PC-9 (cell line): ENCODE results near the gene NEK4. TPM values are rescaled to one million over a fixed set of nuclear protein-coding genes. Genes with fewer than 3 reads are reported as not detected.

Experiments
- BruUV-seq: library from RNA; stranded (reverse); fragments of 400-500 nt; replicated peaks from 2 replicates; lab custom pipeline; 2021; lab: Mats Ljungman, UMichigan
- CTCF ChIA-PET: fragments of 300-600 bp; sonication (Branson Sonifier 250); formaldehyde crosslinking; loops from one replicate; lab custom pipeline; 2022; ENCODE audit warnings: antibody characterized with exemption; lab: Charles Lee
- POLR2A ChIA-PET: fragments of 300-600 bp; sonication (Branson Sonifier 250); formaldehyde crosslinking; loops from one replicate; lab custom pipeline; 2022; ENCODE audit warnings: antibody characterized with exemption; ENCODE audit not compliant: unreplicated experiment; lab: Charles Lee
- DNase-seq, 2 experiments: peaks; one replicate each; pipeline versions ENCODE4 v3.0.0 to v3.0.0-alpha.2; 2015 to 2022; ENCODE audit warnings: mixed read lengths in 1 of 2
- H2AFZ ChIP-seq: fragments of 200-600 bp; sonication (generic); 2 replicates; pipeline ENCODE4 v1.8.1; 2017; ENCODE audit warnings: antibody characterized with exemption
- H3F3A ChIP-seq: fragments of 200-600 bp; sonication (generic); 2 replicates; pipeline ENCODE4 v1.8.1; 2017; ENCODE audit warnings: antibody characterized with exemption, mild to moderate bottlenecking, low read depth; ENCODE audit not compliant: insufficient read depth
- H3K27ac ChIP-seq: fragments of 200-600 bp; sonication (generic); 2 replicates; pipeline ENCODE4 v1.6.1; 2016; ENCODE audit warnings: mixed run types
- H3K27me3 ChIP-seq: fragments of 200-600 bp; sonication (generic); 2 replicates; pipeline ENCODE4 v1.6.1; 2016; ENCODE audit warnings: low read depth, mixed run types; ENCODE audit not compliant: insufficient read depth
- H3K36me3 ChIP-seq: fragments of 200-600 bp; sonication (generic); 2 replicates; pipeline ENCODE4 v1.6.1; 2016; ENCODE audit warnings: low read depth, mixed run types
- H3K4me1 ChIP-seq: fragments of 200-600 bp; sonication (generic); replicated peaks from 2 replicates; pipeline ENCODE4 v1.6.1; 2016; ENCODE audit warnings: mixed run types; ENCODE audit not compliant: insufficient read depth
- H3K4me2 ChIP-seq: fragments of 200-600 bp; sonication (generic); 2 replicates; pipeline ENCODE4 v1.6.1; 2017; ENCODE audit warnings: mixed run types
- H3K4me3 ChIP-seq: fragments of 200-600 bp; sonication (generic); 2 replicates; pipeline ENCODE4 v1.6.1; 2016; ENCODE audit warnings: mixed run types
- H3K79me2 ChIP-seq: fragments of 200-600 bp; sonication (generic); 2 replicates; pipeline ENCODE4 v1.6.1; 2017; ENCODE audit warnings: low read depth, mixed run types
- H3K9me2 ChIP-seq: fragments of 200-600 bp; sonication (generic); 2 replicates; pipeline ENCODE4 v1.8.1; 2017; ENCODE audit warnings: mild to moderate bottlenecking; ENCODE audit not compliant: insufficient read depth
- H3K9me3 ChIP-seq: fragments of 200-600 bp; sonication (generic); 2 replicates; pipeline ENCODE4 v1.8.1; 2016; ENCODE audit warnings: low read depth; ENCODE audit not compliant: insufficient read depth
- H4K20me1 ChIP-seq: fragments of 200-600 bp; sonication (generic); 2 replicates; pipeline ENCODE4 v1.8.1; 2017; ENCODE audit not compliant: insufficient read depth
- CTCF ChIP-seq: fragments of 200-600 bp; sonication (generic); conservative IDR thresholded peaks from 2 replicates; pipeline ENCODE4 v1.6.1; 2017; ENCODE audit warnings: mixed run types, antibody characterized with exemption, mild to moderate bottlenecking, moderate library complexity
- EZH2 ChIP-seq: fragments of 200-600 bp; sonication (generic); IDR thresholded peaks from 2 replicates; pipeline ENCODE4 v1.8.0; 2017; ENCODE audit warnings: antibody characterized with exemption, low read depth
- intact Hi-C: fragments of 100-400 bp; cut with micrococcal nuclease; formaldehyde crosslinking; loops from one replicate; pipeline ENCODE4 v1.10.0; 2022; ENCODE audit not compliant: unreplicated experiment
- total RNA-seq: library from RNA; stranded (reverse); gene quantifications from 2 replicates; pipeline ENCODE4 v1.2.3, GENCODE V29; 2021

The NEK4 gene
- total RNA-seq, 1 experiment from 2014 or later: 36.5 TPM

DNA sequence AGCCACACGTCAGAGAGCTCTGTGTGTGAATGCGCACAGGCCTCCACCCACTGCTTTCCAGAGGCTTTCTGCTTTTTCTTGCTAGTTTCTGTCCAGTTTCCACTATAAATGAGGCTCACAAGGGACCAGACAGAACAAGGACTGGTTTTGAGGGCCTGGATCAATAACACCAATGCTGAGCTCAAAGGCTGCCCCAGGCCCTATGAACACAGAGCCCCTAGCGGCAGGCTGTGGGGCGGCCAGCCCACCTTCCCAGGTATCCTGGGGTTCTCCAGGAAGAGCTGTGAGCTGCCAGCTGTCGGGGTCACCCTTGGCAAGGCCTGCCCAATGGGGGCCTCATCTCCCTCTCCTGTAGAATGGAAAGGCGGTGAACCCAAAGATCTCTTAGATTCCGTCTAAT lies 21.7 kb upstream of the NEK4 start:
- peaks cover 6% of the 10 kb centered on the region for H3K27me3 ChIP-seq
- intact Hi-C loops: no loop called here
- H4K20me1 ChIP-seq: no peaks in the 10 kb centered on the region
- H3K27ac ChIP-seq: no peak overlapping the region
- CTCF ChIA-PET: no interaction called here
- H3F3A ChIP-seq: no peaks in the 10 kb centered on the region
- no peak; the same call in 1 of the 2 replicates for TF ChIP-seq CTCF
- TF ChIP-seq EZH2: no peak
- no peaks in the 10 kb centered on the region for H3K9me3 ChIP-seq
- BruUV-seq: no TSS peak
- no peaks in the 10 kb centered on the region for H3K79me2 ChIP-seq
- no peak overlapping the region for H2AFZ ChIP-seq
- POLR2A ChIA-PET: interaction anchor here (0.6 kb wide), 2 partner anchors 318 to 1292 kb away, joined by 4 to 20 read pairs; no protein-coding TSS in a partner anchor
- H3K36me3 ChIP-seq: no peaks in the 10 kb centered on the region
- H3K9me2 ChIP-seq: no peaks in the 10 kb centered on the region
- no peak overlapping the region for H3K4me3 ChIP-seq
- no peak overlapping the region for H3K4me2 ChIP-seq
- no peak for DNase-seq
- no peaks in the 10 kb centered on the region for H3K4me1 ChIP-seq

DNA sequence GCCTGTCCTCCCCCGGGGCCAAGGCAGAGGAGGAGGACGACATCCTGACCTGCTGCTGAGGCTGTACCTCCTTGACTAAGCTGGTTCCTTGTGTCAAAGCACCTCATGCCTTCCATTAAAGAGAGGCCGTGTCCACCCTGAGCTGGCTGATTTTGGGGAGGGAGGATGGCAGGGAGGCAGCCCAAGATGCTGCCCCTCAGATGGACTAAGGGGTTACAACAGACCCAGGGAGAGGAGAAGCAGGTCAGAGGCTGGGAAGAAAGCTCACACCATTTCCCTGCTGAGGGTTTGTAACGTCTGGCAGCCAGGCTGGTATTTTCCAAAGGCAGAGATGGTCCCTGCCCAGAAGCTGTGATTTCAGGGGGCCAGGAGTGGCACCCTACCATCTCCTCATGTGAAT lies 21.2 kb upstream of the NEK4 start:
- no peak overlapping the region for H2AFZ ChIP-seq
- POLR2A ChIA-PET: interaction anchor here (0.6 kb wide), 2 partner anchors 318 to 1292 kb away, joined by 4 to 20 read pairs; no protein-coding TSS in a partner anchor
- no peak overlapping the region for H3K4me3 ChIP-seq
- BruUV-seq: no TSS peak
- intact Hi-C loops: no loop called here
- no peaks in the 10 kb centered on the region for H3K9me2 ChIP-seq
- TF ChIP-seq CTCF (no peak), EZH2 (no peak)
- DNase-seq: no peak
- peaks cover 8% of the 10 kb centered on the region for H3K27me3 ChIP-seq
- no peaks in the 10 kb centered on the region for H4K20me1 ChIP-seq
- no peaks in the 10 kb centered on the region for H3F3A ChIP-seq
- H3K27ac ChIP-seq: no peak overlapping the region
- no peaks in the 10 kb centered on the region for H3K36me3 ChIP-seq
- no peaks in the 10 kb centered on the region for H3K4me1 ChIP-seq
- no peaks in the 10 kb centered on the region for H3K9me3 ChIP-seq
- CTCF ChIA-PET: no interaction called here
- no peaks in the 10 kb centered on the region for H3K79me2 ChIP-seq
- no peak overlapping the region for H3K4me2 ChIP-seq

DNA sequence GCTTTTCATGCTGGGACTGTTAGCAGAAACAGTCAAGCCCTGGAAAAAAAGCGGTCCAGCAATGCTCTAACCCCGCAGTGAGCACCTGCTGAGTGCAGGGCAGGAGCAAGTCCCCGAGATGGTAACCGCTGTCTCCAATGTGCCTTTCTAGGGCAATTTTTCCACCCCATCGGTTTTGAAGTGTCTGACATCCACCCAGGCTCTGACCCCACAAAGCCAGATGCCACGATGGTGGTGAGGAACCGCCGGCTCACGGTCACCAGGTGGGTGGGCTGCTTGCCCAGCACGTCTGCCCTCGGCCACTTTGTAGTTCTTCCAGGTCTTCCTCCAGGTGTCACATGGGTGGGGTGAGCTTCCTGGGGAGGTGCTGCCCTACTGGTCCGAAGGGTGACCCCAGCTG lies 20.6 kb upstream of the NEK4 start:
- ChIA-PET CTCF (no interaction called here), POLR2A (no interaction called here)
- intact Hi-C loops: no loop called here

More for the DNA sequence above, 20.6 kb upstream of the NEK4 start:
- no peak overlapping the region for H3K4me2 ChIP-seq
- no peaks in the 10 kb centered on the region for H3K79me2 ChIP-seq
- no peak overlapping the region for H3K27ac ChIP-seq
- H4K20me1 ChIP-seq: no peaks in the 10 kb centered on the region
- H3K27me3 ChIP-seq: peaks cover 13% of the 10 kb centered on the region
- no peaks in the 10 kb centered on the region for H3F3A ChIP-seq
- H3K4me1 ChIP-seq: no peaks in the 10 kb centered on the region
- H3K4me3 ChIP-seq: no peak overlapping the region
- H2AFZ ChIP-seq: no peak overlapping the region
- no peaks in the 10 kb centered on the region for H3K9me3 ChIP-seq
- no peak for DNase-seq
- BruUV-seq: no TSS peak
- H3K36me3 ChIP-seq: no peaks in the 10 kb centered on the region
- no peaks in the 10 kb centered on the region for H3K9me2 ChIP-seq
- TF ChIP-seq EZH2: no peak
- no peak for TF ChIP-seq CTCF
